Left lobe of liver (tissue), 2 donors: Measurements from ENCODE around the gene UBL5. TPM values are rescaled to one million over a fixed set of nuclear protein-coding genes. Genes with fewer than 3 reads are reported as not detected.
"Not testable (repeated sequence)": the region's sequence is repeated elsewhere in the genome, so short reads cannot be mapped to it uniquely, and the experiment has no call there.

ENCODE experiments used
- ATAC-seq: fragments of 200-7000 bp; cut with Tn5 transposase; one replicate; pipeline ENCODE4 v1.9.1; 2020; ENCODE audit warnings: mild to moderate bottlenecking, moderate library complexity
- DNase-seq: peaks from one replicate; pipeline ENCODE4 v3.0.0-alpha.2; 2020; ENCODE audit warnings: low spot score
- total RNA-seq: library from RNA; stranded (reverse); gene quantifications from one replicate; pipeline ENCODE4 v1.2.1, GENCODE V29; 2021
- donor health status: DM: no; HTN: no; CAD: no; lungs with moderate emphysema.
- donor health status: DM: no; HTN: yes; CAD: no.

Gene UBL5
- 151 TPM for total RNA-seq

DNA sequence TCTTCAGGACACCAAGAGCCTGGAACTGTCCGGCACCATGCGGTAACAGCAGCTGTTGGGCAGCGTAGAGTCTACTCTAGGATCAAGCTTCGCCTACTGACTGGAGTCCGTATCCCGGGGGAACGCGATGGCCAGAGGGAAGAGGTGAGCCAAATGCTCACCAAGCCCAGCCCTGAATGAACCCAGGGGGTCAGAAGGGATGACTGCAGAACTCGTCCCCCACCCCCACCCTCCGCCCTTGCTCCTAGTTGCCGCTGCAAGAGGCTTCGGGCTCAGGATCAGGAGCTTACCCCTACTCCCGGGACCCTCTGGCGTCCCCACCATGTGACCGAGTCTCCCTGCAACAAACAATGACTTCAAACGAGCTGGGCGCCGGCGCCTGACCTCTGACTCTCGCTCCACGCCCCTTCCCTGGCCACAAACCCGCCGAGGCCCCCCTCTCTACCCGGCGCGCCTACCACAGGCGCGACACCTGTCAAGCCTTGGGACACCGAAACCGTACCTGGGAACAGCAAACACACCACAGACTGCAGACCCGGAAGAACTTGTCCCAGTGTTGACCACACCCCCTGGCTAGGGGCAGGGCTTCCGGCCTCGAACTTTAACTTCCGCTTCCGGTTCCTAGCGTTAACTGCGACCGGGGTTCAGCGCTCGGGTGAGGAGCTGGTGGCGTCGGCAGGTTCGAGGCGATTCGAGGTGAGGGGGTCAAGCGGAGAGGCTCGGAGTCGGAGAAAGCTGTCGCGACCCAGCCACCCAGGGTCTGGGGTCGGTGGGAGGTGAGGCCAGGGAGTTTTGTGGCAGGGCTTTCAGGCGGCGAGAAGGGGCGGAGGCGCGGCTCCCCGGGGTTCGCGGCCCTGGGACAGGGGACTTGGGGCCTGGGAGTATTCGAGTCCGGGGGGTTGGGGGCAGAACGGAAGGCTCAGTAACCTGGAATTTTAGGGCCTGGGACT lies at the start of gene UBL5:
UBL5 (plus strand) TSS at position 630 of the 950 bp plus-strand sequence. CDS start 420 bp downstream, outside the sequence.
- ATAC-seq (peak; percentile 98), DNase-seq (peak; percentile 92)

DNA sequence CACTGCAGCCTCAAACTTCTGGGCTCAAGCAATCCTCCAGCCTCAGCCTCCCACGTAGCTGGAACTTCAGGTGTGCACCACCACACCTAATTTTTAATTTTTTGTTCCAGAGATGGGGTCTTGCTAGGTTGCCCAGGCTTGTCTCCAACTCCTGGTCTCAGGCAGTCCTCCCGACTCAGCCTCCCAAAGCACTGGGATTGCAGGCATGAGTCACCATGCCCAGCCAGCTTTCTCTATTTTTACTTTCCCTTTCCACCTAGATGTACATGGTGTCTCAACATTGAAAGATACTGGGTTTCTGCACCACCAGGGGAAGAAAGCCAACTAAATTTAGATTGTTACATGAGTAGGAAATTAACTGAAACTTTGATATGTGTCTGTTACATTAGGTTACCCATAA lies 45.4 kb upstream of the UBL5 start:
- DNase-seq (no peak), ATAC-seq (no peak)

DNA sequence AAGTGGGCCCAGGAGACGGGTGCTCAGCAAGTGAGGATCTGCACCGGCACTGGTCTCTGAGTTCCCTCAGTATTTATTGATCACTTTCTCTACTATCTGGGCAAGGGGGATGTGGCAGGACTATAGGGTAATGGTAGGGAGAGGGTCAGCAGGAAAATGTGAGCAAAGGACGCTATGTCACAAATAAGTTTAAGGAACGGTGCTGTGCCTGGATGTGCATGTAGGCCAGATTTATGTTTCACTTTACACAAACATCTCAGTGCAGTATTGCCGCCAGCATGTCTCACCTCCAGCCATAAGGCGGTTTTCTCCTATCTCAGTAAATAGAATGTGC lies 43.6 kb upstream of the UBL5 start:
- ATAC-seq, DNase-seq: not testable (repeated sequence)

DNA sequence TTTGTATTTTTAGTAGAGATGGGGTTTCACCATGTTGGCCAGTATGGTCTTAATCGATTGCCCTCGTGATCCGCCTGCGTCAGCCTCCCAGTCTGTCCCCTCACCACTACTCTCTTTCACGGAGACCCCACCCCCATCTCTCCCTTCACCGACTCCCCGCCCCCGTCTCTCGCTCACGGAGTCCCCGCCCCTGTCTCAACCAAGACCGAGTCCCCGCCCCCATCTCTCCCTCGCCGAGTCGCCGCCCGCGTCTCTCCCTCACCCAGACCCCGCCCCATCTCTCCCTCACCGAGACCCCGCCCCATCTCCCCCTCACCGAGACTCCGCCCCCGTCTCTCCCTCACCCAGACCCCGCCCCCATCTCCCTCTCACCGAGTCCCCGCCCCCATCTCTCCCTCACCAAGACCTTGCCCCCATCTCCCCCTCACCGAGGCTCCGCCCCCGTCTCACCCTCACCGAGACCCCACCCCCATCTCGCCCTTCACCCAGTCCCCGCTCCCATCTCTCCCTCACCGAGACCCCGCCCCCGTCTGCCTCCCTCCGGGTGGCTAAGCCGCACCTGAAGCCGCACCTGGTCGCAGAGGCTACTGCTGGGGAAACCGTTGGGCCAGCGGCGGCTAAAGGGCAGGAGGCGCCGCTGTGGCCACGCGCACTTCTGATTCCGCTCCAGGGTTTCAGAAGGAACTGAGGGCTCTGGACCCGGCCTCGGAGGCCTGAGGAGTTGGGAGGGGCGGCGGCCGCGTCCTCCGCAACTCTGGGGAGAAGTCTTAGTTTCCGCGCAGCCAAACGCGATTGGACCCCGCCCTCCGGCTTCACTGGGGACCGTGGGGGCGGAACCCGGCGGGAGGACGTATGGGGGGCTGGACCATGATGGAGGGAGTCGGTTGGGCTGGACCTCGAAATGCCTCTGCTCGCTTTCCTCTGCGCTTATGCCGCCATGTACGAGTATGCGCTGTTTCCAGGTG lies 42.1 kb upstream of the UBL5 start:
- ATAC-seq (peak; percentile 93), DNase-seq (peak; percentile 95)

DNA sequence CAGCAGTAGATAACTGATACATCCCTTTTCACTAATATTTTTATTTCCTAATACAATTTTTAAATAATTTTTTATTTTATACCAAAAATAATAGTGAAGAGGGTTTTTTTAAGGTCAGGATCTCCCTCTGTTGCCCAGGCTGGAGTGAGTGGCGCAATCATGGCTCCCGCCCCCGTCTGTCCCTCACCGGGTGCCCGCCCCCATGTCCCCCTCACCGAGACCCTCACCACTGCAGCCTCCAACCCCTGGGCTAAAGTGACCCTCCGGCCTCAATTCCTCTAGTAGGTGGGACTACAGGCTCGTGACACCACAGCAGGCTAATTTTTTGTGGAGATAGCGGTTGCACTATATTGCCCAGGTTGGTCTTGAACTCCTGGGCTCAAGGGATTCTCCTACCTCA lies 41.4 kb upstream of the UBL5 start:
- no peak for DNase-seq

DNA sequence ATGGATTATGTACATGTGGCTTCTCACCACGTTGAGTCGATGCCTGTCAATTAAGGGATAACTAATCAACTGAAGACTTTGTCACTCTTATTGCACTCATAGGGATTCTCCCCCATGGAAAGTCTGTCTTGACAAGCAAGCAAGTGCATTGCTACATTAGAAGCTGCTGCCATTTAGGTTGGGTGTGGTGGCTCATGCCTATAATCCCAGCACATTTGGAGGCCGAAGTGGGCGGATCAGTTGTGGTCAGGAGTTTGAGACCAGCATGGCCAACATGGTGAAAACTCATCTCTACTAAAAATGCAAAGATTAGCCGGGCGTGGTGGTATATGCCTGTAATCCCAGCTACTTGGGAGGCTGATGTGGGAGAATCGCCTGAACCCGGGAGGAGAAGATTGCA lies 40.9 kb upstream of the UBL5 start:
- no peak for ATAC-seq
- no peak for DNase-seq

More for the DNA sequence above, 41.4 kb upstream of the UBL5 start:
- no peak for ATAC-seq

DNA sequence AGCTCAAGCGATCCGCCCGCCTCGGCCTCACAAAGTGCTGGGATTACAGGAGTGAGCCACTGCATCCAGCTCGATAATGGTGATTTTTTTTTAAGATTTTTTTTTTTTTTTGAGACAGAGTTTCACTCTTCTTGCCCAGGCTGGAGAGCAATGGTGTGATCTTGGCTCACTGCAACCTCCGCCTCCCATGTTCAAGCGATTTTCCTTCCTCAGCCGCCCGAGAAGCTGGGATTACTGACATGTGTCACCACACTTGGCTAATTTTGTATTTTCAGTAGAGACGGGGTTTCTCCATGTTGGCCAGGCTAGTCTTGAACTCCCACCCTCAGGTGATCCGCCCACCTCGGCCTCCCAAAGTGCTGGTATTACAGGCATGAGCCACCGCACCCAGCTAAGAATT lies 39.1 kb upstream of the UBL5 start:
- ATAC-seq, DNase-seq: not testable (repeated sequence)

DNA sequence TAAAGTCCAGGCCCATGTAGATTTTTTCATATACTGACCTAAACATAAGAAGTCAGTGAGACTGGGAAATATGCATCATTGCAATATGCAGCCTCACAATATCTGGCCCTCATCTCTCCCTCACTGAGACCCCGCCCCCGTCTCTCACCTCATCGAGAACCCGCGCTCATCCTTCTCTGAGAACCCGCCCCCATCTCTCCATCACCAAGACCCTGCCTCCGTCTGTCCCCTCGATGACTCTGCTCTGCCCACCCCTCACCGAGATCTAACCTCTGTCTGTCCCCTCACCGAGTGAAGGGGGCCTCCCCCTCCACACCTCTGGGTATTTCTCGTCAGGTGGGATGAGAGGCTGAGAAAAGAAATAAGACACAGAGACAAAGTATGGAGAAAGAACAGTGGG lies 38.7 kb upstream of the UBL5 start:
- DNase-seq, result no peak
- no peak for ATAC-seq

DNA sequence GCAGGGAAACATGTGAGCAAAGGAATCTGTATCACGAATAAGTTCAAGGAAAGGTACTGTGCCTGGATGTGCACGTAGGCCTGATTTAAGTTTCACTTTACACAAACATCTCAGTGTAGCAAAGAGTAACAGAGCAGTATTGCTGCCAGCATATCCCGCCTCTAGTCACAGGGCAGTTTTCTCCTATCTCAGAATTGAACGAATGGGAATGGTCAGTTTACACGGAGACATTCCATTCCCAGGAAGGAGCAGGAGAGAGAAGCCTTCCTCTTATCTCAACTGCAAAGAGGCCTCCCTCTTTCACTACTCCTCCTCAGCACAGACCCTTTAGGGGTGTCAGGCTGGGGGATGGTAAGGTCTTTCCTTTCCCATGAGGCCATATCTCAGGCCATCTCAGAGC lies 38.1 kb upstream of the UBL5 start:
- ATAC-seq, DNase-seq: not testable (repeated sequence)

DNA sequence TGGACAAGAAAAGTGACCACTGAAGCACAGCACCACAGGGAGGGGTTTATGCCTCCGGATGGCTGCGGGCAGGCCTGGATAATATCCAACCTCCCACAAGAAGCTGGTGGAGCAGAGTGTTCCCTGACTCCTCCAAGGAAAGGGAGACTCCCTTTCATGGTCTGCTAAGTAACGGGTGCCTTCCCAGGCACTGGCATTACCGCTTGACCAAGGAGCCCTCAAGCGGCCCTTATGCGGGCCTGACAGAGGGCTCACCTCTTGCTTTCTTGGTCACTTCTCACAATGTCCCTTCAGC lies 36.7 kb upstream of the UBL5 start:
- not testable (repeated sequence) for ATAC-seq, DNase-seq

DNA sequence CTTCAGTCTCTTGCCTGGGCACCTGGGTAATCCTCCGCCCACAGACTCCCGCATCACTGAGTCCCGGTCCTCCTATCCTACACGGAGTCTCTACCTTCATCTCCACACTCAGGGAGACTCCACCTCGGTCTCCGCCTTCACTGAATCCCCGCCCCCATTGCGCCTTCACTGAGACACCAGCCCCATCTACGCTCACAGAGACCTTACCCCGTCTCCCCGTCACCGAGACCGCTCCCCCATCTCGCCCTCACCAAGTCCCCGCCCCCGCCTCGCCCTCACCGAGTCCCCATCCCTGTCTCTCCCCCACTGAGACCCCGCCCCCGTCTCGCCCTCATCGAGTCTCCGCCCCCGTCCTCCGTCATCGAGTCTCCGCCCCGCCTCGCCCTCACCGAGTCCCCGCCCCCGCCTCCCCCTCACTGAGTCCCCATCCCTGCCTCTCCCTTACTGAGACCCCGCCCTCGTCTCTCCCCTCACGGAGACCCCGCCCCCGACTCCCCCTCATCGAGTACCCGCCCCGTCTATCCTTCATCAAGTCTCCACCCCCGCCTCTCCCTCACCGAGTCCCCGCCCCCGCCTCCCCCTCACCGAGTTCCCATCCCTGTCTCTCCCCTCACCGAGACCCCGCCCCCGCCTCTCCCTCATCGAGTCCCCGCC lies 36.0 kb upstream of the UBL5 start:
- DNase-seq (peak; percentile 92), ATAC-seq (peak; percentile 77)

DNA sequence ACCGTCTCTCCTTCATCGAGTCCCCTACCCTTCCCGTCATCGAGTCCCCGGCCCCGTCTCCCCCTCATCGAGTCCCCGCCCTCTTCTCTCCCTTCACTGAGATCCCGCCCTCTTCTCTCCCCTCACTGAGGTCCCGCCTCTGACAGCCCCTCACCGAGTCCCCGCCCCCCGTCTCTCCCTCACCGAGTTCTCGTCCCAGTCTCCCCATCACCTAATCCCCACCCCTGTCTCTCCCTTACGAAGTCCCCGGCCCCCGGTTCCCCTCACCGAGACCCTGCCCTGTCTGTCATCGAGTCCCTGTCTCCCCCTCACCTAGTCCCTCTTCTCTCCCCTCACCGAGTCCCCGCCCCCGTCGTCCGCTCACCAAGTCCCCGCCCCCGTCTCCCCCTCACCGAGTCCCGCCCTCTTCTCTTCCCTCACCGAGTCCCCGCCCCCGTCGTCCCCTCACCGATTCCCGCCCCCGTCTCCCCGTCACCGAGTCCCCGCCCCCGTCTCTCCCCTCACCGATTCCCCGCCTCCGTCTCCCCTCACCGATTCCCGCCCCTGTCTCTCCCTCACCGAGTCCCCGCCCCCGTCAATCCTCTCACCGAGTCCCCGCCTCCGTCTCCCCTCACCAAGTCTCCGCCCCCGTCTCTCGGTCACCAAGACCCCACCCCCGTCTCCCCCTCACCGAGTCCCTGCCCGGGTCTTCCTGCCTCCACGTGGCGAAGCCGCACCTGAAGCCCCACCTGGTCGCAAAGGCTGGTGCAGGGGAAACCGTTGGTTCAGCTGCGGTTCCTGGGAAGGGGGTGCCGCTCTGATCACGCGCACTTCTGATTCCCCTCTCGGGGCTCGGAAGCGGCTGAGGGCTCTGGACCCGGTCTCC lies 35.3 kb upstream of the UBL5 start:
- ATAC-seq (peak; percentile 81), DNase-seq (peak; percentile 89)

DNA sequence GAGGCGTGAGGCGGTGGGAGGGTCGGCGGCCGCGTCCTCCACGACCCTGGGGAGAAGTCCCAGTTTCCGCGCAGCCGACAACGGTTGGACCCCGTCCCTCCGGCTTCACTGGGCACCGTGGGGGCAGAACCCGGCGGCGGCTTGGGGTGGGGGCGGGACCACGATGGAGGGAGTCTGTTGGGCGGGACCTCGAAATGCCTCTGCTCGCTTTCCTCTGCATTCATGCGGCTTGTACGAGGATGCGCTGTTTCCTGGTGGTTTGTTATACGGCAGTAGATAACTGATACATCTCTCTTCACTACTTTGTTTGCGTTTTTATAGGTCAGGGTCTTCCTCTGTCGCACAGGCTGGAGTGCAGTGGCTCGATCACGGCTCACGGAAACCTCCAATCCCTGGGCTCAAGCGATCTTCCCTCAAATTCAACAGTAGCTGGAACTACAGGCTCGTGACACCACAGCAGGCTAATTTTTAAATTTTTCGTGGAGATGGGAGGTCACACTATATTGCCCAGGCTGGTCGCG lies 34.6 kb upstream of the UBL5 start:
- no peak for DNase-seq

DNA sequence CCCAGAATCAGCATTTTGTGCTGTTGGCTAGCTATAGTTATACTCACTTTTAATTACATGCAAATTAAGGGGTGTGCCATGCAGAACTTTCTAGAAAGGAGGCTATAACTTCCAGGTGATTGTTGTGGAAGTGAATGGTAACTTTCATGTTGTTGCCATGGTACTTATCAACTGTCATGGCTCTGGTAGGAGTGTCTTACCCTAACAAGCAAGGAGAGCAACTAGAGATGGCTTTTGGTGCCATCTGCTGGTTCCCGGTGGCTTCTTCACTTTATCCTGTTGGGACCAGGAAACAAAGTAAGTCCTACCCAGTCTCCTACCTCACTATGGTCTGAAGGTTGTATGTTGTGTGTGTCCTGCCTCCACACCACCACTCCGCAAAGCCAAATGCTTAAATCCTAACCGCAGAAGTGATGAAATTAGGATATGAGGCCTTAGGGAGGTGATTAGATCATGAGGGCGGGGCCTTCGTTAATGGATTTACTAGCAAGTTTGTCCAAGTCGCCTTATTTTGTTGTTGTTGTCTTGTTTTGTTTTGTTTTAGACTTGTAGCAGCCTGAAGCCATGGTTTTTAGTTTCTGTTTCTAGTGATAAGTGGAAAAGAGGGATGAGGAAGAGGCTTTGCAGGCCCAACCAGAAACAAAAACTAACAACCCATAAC lies 31.5 kb upstream of the UBL5 start:
- ATAC-seq, result peak; percentile 56
- peak; percentile 81 for DNase-seq

More for the DNA sequence above, 34.6 kb upstream of the UBL5 start:
- peak; percentile 0 for ATAC-seq

DNA sequence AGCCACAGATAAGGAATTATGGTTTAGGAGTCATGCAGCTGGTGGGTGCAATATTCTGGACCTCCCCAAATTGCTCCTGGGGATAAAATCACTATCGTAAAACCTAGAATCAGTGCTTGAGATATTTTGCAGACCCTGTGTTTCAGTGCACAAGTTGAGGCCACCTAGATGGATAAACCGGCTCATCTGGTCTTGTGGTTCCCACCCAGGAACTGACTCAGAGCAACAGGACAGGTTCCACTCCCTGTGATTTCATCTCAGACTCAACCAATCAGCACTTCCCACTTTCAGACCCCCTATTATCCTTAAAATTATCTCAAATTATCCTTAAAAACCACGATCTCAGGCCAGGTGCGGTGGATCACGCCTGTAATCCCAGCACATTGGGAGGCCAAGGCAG lies 29.8 kb upstream of the UBL5 start:
- ATAC-seq (no peak), DNase-seq (no peak)

DNA sequence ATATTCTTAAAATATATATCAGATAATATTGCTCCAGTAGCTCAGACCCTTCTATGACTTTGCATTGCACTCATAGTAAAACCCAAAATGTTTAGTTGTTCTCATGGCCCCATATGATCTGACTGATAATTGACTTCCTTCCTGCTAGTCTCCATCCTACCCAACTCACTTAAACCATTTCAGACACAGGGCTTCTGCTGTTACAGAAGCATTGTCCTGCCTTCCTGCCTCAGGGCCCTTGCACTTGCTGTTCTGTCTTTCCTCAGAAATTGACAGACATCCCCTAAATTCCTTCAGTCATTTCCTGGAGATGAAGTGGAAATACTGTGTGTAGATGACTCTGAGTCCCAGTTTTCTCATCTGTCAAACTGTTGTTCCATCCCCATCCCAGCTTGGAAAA lies 28.6 kb upstream of the UBL5 start:
- DNase-seq (no peak), ATAC-seq (no peak)

DNA sequence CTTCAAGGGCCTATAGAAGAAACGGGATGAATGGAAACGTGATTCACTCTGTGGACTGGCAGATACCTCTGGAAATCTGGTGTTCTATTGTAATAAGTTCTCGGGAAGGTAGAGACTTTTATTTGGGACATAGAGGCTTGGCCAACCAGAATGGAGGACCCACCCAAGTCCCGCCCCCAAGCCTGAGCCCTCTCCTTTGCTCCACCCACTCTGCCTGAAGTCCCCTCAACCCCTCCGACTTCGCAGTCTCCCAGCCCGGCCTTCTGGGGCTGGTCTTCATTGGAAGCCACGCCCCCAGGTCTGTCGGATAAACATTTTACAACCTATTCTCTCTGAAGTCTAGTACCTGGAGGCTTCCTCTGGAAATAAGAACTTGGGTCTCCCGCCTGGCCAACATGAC lies 25.7 kb upstream of the UBL5 start:
- ATAC-seq (no peak), DNase-seq (no peak)

DNA sequence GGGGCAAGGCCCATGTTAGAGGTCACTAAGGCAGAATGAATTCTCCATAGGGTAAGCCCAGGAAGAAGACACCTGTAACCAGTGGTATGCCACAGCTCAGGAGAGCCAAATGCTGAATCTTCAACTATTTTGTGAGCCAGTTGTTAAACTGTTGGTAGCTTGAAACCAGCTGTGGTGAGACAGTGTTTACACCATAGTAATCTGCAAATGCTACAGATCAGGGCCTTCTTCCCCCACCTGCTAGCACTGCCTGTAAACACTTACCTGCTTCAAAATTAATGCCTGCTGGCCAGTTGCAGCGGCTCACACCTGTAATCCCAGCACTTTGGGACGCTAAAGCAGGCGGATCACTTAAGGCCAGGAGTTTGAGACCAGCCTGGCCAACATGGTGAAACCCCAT lies 20.9 kb upstream of the UBL5 start:
- no peak for DNase-seq
- ATAC-seq, result no peak
